ENCODE data around the gene PYHIN1. TPM values are rescaled to one million over a fixed set of nuclear protein-coding genes. Genes with fewer than 3 reads are reported as not detected.
A peak's percentile ranks its signal among the peaks of the same experiment; 100 is the strongest.

The PYHIN1 gene
- total and polyA plus RNA-seq, 2 of the 4 experiments (the other 2 are of a cell fraction) = not detected

DNA sequence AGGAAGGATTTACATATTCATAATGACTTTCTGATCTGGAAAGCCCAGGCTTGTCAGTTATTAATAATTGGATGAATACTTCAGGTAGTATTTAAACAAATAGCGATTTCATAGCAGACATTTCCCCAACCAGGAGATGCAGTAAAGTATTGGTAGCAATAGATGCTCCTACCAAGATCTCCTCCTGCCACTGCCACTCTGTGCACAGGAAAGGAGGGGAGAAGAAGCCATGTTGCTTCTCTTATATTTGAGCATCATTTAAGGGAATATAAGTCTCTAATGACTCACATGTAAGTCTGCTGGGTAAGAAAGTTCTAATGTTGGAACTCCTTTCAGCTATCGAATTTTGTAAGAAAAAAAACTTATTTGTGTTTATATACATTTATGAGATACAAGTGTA lies 77.9 kb downstream of the PYHIN1 start:
- peak overlapping the region; percentile 96 for H3K18ac ChIP-seq (ENCODE audit: low read depth, low read length)
- intact Hi-C loops (cut with micrococcal nuclease) = loop anchor here (1.0 kb wide), 1 partner anchor 9 kb away; no protein-coding TSS in a partner anchor
- H3K9ac ChIP-seq (ENCODE audit: low read depth, low read length) = peak overlapping the region; percentile 55
- H3K56ac ChIP-seq (ENCODE audit: extremely low read depth, insufficient read depth, low read length) = peak overlapping the region; percentile 93
- H3K9me3 ChIP-seq (ENCODE audit: control insufficient read depth, insufficient read depth, low read length) = no peaks in the 10 kb centered on the region
- ATAC-seq (ENCODE audit: low read depth) (peak; percentile 55), DNase-seq (no peak)
- peaks cover 0 to 12% of the 10 kb centered on the region in 2 experiments; a peak in 2 of 4 replicates for H3K79me1 ChIP-seq (ENCODE audit: low read depth in 1 of 2, low read length in 2 of 2)
- H4K5ac ChIP-seq (ENCODE audit: low read depth, low read length) = peak overlapping the region; percentile 95
- H2BK15ac ChIP-seq (ENCODE audit: low read depth, low read length) = peak overlapping the region; percentile 64; the same call in 1 of the 3 replicates
- POLR2A ChIA-PET (ENCODE audit: unreplicated experiment) = interaction anchor here (1.1 to 1.2 kb wide), 2 partner anchors 9 to 11 kb away, joined by 4 to 7 read pairs; no protein-coding TSS in a partner anchor
- CTCF ChIA-PET = interaction anchor here (0.8 kb wide), 1 partner anchor 9 kb away, joined by 3 read pairs; no protein-coding TSS in a partner anchor
- H2AK9ac ChIP-seq (replicated peaks; ENCODE audit: low read depth, low read length, poor library complexity) = no peak overlapping the region
- in situ Hi-C loops (cut with MboI; ENCODE audit: low sequenced_read_pairs) = loop anchor here (10.0 kb wide), 1 partner anchor 1044 kb away; no protein-coding TSS in a partner anchor
- no peaks in the 10 kb centered on the region for H3K27me3 ChIP-seq (ENCODE audit: control insufficient read depth, insufficient read depth, low read length)
- H3K9me1 ChIP-seq (ENCODE audit: insufficient read depth, low read length) = 0 out of 2 replicates have a peak, but pooled peaks cover 3% of the 10 kb centered on the region
- peak overlapping the region; percentile 82 for H2BK120ac ChIP-seq (ENCODE audit: low read depth, low read length)
- H3K4me1 ChIP-seq (ENCODE audit: control insufficient read depth, insufficient read depth, low read length) = peaks cover 13% of the 10 kb centered on the region
- peak overlapping the region; percentile 26; the same call in 1 of the 2 replicates for H3K14ac ChIP-seq (replicated peaks; ENCODE audit: low read depth, low read length)
- peak overlapping the region; percentile 57 for H3K4ac ChIP-seq (ENCODE audit: low read depth, low read length)
- H2AK5ac ChIP-seq (ENCODE audit: low read depth, low read length) = peak overlapping the region; percentile 24; the same call in 1 of the 2 replicates
- peak overlapping the region; percentile 58 for H2BK20ac ChIP-seq (ENCODE audit: low read depth, low read length)
- H2BK5ac ChIP-seq (ENCODE audit: low read depth, low read length, poor library complexity, severe bottlenecking) = peak overlapping the region; percentile 99
- H3K27ac ChIP-seq (ENCODE audit: insufficient read depth, low read length) = peak overlapping the region; percentile 96
- H4K91ac ChIP-seq (ENCODE audit: insufficient read depth, low read depth, low read length) = peak overlapping the region; percentile 67
- no CpG with 5 or more reads among the region's 2 CpGs for WGBS, 2 experiments (ENCODE audit: extremely low coverage in 2 of 2, insufficient read length in 1 of 2)
- H3K4me3 ChIP-seq (ENCODE audit: insufficient read depth, low read depth, low read length) = peak overlapping the region; percentile 90
- H3K4me2 ChIP-seq (ENCODE audit: low read depth, low read length) = peak overlapping the region; percentile 91
- H2AFZ ChIP-seq (replicated peaks; ENCODE audit: low read length, poor library complexity) = peak overlapping the region; percentile 35
- no TSS peak for BruUV-seq (replicated peaks)
- peaks cover 2% of the 10 kb centered on the region; the same call in 1 of the 2 replicates for H3K36me3 ChIP-seq (ENCODE audit: control insufficient read depth, insufficient read depth, low read length)
- peak overlapping the region; percentile 22; the same call in 1 of the 2 replicates for H3K23ac ChIP-seq (ENCODE audit: low read depth, low read length)
- dilution Hi-C loops (cut with HindIII; ENCODE audit: low sequenced_read_pairs, unreplicated experiment) = no loop called here
- peak overlapping the region; percentile 37 to 87; a peak in 3 of 4 replicates for H4K8ac ChIP-seq (ENCODE audit: low read depth in 2 of 2, low read length in 2 of 2)
- TF ChIP-seq FOS (IDR thresholded peaks at IDR 0.05; ENCODE audit: low read depth, low read length) (no peak), NFE2L2 (IDR thresholded peaks at IDR 0.05; ENCODE audit: low read depth, low read length) (no peak), POLR2A (IDR thresholded peaks at IDR 0.05; ENCODE audit: low read depth, low read length) (no peak), RAD21 (IDR thresholded peaks at IDR 0.05; ENCODE audit: low read length) (no peak), CEBPB (IDR thresholded peaks at IDR 0.05; ENCODE audit: low read depth, low read length) (no peak), MAZ (IDR thresholded peaks at IDR 0.05; ENCODE audit: borderline replicate concordance, low read depth, low read length) (no peak), RCOR1 (IDR thresholded peaks at IDR 0.05; ENCODE audit: insufficient replicate concordance, low read length) (no peak), BHLHE40 (IDR thresholded peaks at IDR 0.05; ENCODE audit: low read depth, low read length) (no peak), CHD1 (IDR thresholded peaks at IDR 0.05; ENCODE audit: low read depth, low read length) (no peak), MXI1 (IDR thresholded peaks at IDR 0.05; ENCODE audit: borderline replicate concordance, low read depth, low read length) (no peak), SMC3 (IDR thresholded peaks at IDR 0.05; ENCODE audit: low read depth, low read length) (no peak), RFX5 (IDR thresholded peaks at IDR 0.05; ENCODE audit: low read depth, low read length) (no peak), MAFK (IDR thresholded peaks at IDR 0.05; ENCODE audit: low read depth, low read length) (no peak)
- TF ChIP-seq, protein P1, sequence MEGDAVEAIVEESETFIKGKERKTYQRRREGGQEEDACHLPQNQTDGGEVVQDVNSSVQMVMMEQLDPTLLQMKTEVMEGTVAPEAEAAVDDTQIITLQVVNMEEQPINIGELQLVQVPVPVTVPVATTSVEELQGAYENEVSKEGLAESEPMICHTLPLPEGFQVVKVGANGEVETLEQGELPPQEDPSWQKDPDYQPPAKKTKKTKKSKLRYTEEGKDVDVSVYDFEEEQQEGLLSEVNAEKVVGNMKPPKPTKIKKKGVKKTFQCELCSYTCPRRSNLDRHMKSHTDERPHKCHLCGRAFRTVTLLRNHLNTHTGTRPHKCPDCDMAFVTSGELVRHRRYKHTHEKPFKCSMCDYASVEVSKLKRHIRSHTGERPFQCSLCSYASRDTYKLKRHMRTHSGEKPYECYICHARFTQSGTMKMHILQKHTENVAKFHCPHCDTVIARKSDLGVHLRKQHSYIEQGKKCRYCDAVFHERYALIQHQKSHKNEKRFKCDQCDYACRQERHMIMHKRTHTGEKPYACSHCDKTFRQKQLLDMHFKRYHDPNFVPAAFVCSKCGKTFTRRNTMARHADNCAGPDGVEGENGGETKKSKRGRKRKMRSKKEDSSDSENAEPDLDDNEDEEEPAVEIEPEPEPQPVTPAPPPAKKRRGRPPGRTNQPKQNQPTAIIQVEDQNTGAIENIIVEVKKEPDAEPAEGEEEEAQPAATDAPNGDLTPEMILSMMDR (conservative IDR thresholded peaks at IDR 0.05; ENCODE audit: low read depth, low read length) = no peak
- TF ChIP-seq, protein P2, sequence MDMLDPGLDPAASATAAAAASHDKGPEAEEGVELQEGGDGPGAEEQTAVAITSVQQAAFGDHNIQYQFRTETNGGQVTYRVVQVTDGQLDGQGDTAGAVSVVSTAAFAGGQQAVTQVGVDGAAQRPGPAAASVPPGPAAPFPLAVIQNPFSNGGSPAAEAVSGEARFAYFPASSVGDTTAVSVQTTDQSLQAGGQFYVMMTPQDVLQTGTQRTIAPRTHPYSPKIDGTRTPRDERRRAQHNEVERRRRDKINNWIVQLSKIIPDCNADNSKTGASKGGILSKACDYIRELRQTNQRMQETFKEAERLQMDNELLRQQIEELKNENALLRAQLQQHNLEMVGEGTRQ (IDR thresholded peaks at IDR 0.05; ENCODE audit: low read depth, low read length) = no peak
- TF ChIP-seq, protein P3, sequence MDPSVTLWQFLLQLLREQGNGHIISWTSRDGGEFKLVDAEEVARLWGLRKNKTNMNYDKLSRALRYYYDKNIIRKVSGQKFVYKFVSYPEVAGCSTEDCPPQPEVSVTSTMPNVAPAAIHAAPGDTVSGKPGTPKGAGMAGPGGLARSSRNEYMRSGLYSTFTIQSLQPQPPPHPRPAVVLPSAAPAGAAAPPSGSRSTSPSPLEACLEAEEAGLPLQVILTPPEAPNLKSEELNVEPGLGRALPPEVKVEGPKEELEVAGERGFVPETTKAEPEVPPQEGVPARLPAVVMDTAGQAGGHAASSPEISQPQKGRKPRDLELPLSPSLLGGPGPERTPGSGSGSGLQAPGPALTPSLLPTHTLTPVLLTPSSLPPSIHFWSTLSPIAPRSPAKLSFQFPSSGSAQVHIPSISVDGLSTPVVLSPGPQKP (IDR thresholded peaks at IDR 0.05; ENCODE audit: borderline replicate concordance, low read depth, low read length) = no peak
- H4K20me1 ChIP-seq (ENCODE audit: insufficient read depth, low read length) = no peaks in the 10 kb centered on the region
